ENCODE data around the gene VWF.
"Not testable (repeated sequence)": the region's sequence is repeated elsewhere in the genome, so short reads cannot be mapped to it uniquely, and the experiment has no call there.

VWF gene

GRCh38 chr12:6145564-6145963 is 21.1 kb upstream of the VWF start:
- DNase-seq (ENCODE audit: low spot score), result no peak

- DNase-seq (ENCODE audit: low spot score), result no peak
Observed at GRCh38 chr12:6143303-6143675, 18.8 kb upstream of the VWF start.

- not testable (repeated sequence) for DNase-seq (ENCODE audit: low spot score)
Observed at GRCh38 chr12:6142368-6143302, 18.2 kb upstream of the VWF start.

- DNase-seq (ENCODE audit: low spot score), result not testable (repeated sequence)
Observed at GRCh38 chr12:6141731-6142367, 17.4 kb upstream of the VWF start.

- DNase-seq (ENCODE audit: low spot score), result no peak
Observed at GRCh38 chr12:6140651-6141447, 16.4 kb upstream of the VWF start.

- DNase-seq (ENCODE audit: low spot score), result no peak
Observed at GRCh38 chr12:6135071-6135470, 10.6 kb upstream of the VWF start.

GRCh38 chr12:6133642-6134041 is 9.2 kb upstream of the VWF start:
- no peak for DNase-seq (ENCODE audit: low spot score)

GRCh38 chr12:6132496-6132895 is 8.0 kb upstream of the VWF start:
- DNase-seq (ENCODE audit: low spot score), result no peak

- DNase-seq (ENCODE audit: low spot score), result no peak
Observed at GRCh38 chr12:6125310-6125608, 789 bp upstream of the VWF start.

GRCh38 chr12:6123258-6123657 is 1.2 kb downstream of the VWF start:
- no peak for DNase-seq (ENCODE audit: low spot score)

GRCh38 chr12:6122201-6122600 is 2.3 kb downstream of the VWF start:
- no peak for DNase-seq (ENCODE audit: low spot score)

GRCh38 chr12:6120796-6121473 is 3.5 kb downstream of the VWF start:
- DNase-seq (ENCODE audit: low spot score), result no peak

- DNase-seq (ENCODE audit: low spot score), result no peak
Observed at GRCh38 chr12:6118891-6119568, 5.4 kb downstream of the VWF start.

GRCh38 chr12:6116471-6117021 is 7.9 kb downstream of the VWF start:
- no peak for DNase-seq (ENCODE audit: low spot score)

GRCh38 chr12:6115389-6115788 is 9.1 kb downstream of the VWF start:
- DNase-seq (ENCODE audit: low spot score), result no peak

GRCh38 chr12:6114476-6114870 is 10.0 kb downstream of the VWF start:
- DNase-seq (ENCODE audit: low spot score), result no peak

- no peak for DNase-seq (ENCODE audit: low spot score)
Observed at GRCh38 chr12:6113691-6114475, 10.6 kb downstream of the VWF start.

GRCh38 chr12:6112004-6112403 is 12.5 kb downstream of the VWF start:
- no peak for DNase-seq (ENCODE audit: low spot score)

- DNase-seq (ENCODE audit: low spot score), result no peak
Observed at GRCh38 chr12:6110006-6110405, 14.5 kb downstream of the VWF start.

- no peak for DNase-seq (ENCODE audit: low spot score)
Observed at GRCh38 chr12:6106218-6106617, 18.3 kb downstream of the VWF start.

GRCh38 chr12:6104842-6105241 is 19.6 kb downstream of the VWF start:
- no peak for DNase-seq (ENCODE audit: low spot score)

Data from HuH-7.5 (cell line).